ENCODE results near the gene LRP11. TPM values are rescaled to one million over a fixed set of nuclear protein-coding genes. Genes with fewer than 3 reads are reported as not detected.
"Not testable (repeated sequence)": the region's sequence is repeated elsewhere in the genome, so short reads cannot be mapped to it uniquely, and the experiment has no call there.

LRP11 gene
- polyA plus RNA-seq, 4 donors = 2.2 to 32.1 (median 19.7) TPM; not detected in 1

DNA sequence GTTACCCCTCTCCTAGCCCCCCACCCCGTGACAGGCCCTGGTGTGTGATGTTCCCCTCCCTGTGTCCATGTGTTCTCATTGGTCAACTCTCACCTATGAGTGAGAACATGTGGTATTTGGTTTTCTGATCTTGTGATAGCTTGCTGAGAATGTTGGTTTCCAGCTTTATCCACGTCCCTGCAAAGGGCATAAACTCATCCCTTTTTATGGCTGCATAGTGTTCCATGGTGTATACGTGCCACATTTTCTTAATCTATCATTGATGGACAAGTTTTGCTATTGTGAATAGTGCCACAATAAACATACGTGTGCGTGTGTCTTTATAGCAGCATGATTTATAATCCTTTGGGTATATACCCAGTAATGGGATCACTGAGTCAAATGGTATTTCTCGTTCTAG lies 27.7 kb upstream of the LRP11 start:
- FAIRE-seq; H3K4me3 ChIP-seq (ENCODE audit: low read depth in 1 of 3, low read length in 3 of 3); H3K9me3 ChIP-seq (ENCODE audit: control insufficient read depth in 2 of 2, insufficient read depth in 1 of 2, low read depth in 1 of 2, low read length in 1 of 2); DNase-seq; H3K27ac ChIP-seq (ENCODE audit: low read depth in 1 of 3, low read length in 2 of 3); H3K27me3 ChIP-seq (ENCODE audit: control insufficient read depth in 3 of 3, insufficient read depth in 3 of 3, low read length in 3 of 3); H3K36me3 ChIP-seq (ENCODE audit: control insufficient read depth in 3 of 3, insufficient read depth in 2 of 3, low read depth in 1 of 3, low read length in 3 of 3): not testable (repeated sequence)
- 78 to 91% (median 81%) methylated on average over 6 of the region's 6 CpGs for WGBS, 3 donors
- peaks cover 0 to 31% (median 6%) of the 10 kb centered on the region in 3 donors for H3K4me1 ChIP-seq (ENCODE audit: control insufficient read depth in 3 of 3, insufficient read depth in 2 of 3, low read depth in 1 of 3, low read length in 2 of 3)

DNA sequence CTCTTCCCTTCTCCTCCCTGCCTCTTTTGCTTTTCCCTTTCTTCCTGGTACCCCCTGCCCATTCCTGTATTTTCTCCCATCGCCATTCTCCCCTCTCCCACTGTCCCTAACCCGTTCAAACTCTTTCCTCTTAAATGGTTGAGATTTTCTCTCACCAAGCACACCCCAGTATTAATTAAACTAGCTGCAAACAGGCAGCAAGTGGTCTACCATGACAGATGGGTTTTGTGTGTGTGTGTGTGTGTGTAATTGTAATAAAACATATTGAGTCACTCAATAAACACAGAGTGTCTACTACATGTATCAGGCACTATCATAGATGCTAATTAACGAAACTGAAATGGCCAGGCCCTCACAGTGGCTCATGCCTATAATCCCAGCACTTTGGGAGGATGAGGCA lies 27.1 kb upstream of the LRP11 start:
- no peak overlapping the region for H3K27ac ChIP-seq (ENCODE audit: low read depth in 1 of 3, low read length in 2 of 3)

GRCh38 chr6:149890629-149891045 lies 26.5 kb upstream of the LRP11 start:
- no peak for FAIRE-seq
- 65 to 77% (median 73%) methylated on average over 6 of the region's 6 CpGs for WGBS, 3 donors
- no peaks in the 10 kb centered on the region for H3K27me3 ChIP-seq (ENCODE audit: control insufficient read depth in 3 of 3, insufficient read depth in 3 of 3, low read length in 3 of 3)
- peaks cover 0 to 29% (median 4%) of the 10 kb centered on the region in 3 donors for H3K4me1 ChIP-seq (ENCODE audit: control insufficient read depth in 3 of 3, insufficient read depth in 2 of 3, low read depth in 1 of 3, low read length in 2 of 3)
- DNase-seq = no peak
- no peaks in the 10 kb centered on the region for H3K9me3 ChIP-seq (ENCODE audit: control insufficient read depth in 2 of 2, insufficient read depth in 1 of 2, low read depth in 1 of 2, low read length in 1 of 2)
- no peaks in the 10 kb centered on the region for H3K36me3 ChIP-seq (ENCODE audit: control insufficient read depth in 3 of 3, insufficient read depth in 2 of 3, low read depth in 1 of 3, low read length in 3 of 3)
- no peak overlapping the region for H3K27ac ChIP-seq (ENCODE audit: low read depth in 1 of 3, low read length in 2 of 3)
- H3K4me3 ChIP-seq (ENCODE audit: low read depth in 1 of 3, low read length in 3 of 3) = no peak overlapping the region

More for the DNA sequence above, 27.1 kb upstream of the LRP11 start:
- Histone ChIP-seq H3K4me1 (ENCODE audit: control insufficient read depth in 3 of 3, insufficient read depth in 2 of 3, low read depth in 1 of 3, low read length in 2 of 3) (peaks cover 0 to 31% (median 6%) of the 10 kb centered on the region in 3 donors), H3K4me3 (ENCODE audit: low read depth in 1 of 3, low read length in 3 of 3) (no peak overlapping the region), H3K36me3 (ENCODE audit: control insufficient read depth in 3 of 3, insufficient read depth in 2 of 3, low read depth in 1 of 3, low read length in 3 of 3) (no peaks in the 10 kb centered on the region), H3K9me3 (ENCODE audit: control insufficient read depth in 2 of 2, insufficient read depth in 1 of 2, low read depth in 1 of 2, low read length in 1 of 2) (no peaks in the 10 kb centered on the region), H3K27me3 (ENCODE audit: control insufficient read depth in 3 of 3, insufficient read depth in 3 of 3, low read length in 3 of 3) (no peaks in the 10 kb centered on the region)
- 76 to 82% (median 78%) methylated on average over 3 of the region's 3 CpGs for WGBS, 3 donors
- FAIRE-seq (no peak), DNase-seq (no peak)

- no peak overlapping the region for H3K27ac ChIP-seq (ENCODE audit: low read depth in 1 of 3, low read length in 2 of 3)
Measured at GRCh38 chr6:149889326-149889725, 25.2 kb upstream of the LRP11 start.

DNA sequence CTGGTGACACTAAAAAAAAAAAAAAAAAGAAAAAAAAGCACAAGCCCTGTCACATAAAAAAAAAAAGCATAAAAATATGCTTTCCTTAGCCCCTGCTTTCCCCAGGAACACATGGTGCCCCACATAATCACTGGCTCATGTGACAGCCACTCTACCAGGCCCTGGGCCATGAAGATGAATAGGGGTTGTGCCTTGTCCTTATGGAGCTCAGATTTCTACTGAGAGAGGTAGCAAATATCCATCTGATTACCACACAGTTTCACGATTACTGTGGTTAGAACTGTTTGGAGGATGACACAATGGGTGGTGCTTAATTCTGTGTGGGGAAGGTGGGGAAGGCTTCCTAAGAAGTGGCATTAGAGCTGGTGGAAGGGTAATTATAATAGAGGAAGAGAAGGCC lies 24.5 kb upstream of the LRP11 start:
- Histone ChIP-seq H3K4me1 (ENCODE audit: control insufficient read depth in 3 of 3, insufficient read depth in 2 of 3, low read depth in 1 of 3, low read length in 2 of 3) (peaks cover 0 to 22% (median 0%) of the 10 kb centered on the region in 3 donors), H3K4me3 (ENCODE audit: low read depth in 1 of 3, low read length in 3 of 3) (no peak overlapping the region), H3K27me3 (ENCODE audit: control insufficient read depth in 3 of 3, insufficient read depth in 3 of 3, low read length in 3 of 3) (no peaks in the 10 kb centered on the region), H3K9me3 (ENCODE audit: control insufficient read depth in 2 of 2, insufficient read depth in 1 of 2, low read depth in 1 of 2, low read length in 1 of 2) (no peaks in the 10 kb centered on the region), H3K27ac (ENCODE audit: low read depth in 1 of 3, low read length in 2 of 3) (peak overlapping the region in 1 of 3 donors; percentile 69), H3K36me3 (ENCODE audit: control insufficient read depth in 3 of 3, insufficient read depth in 2 of 3, low read depth in 1 of 3, low read length in 3 of 3) (no peaks in the 10 kb centered on the region)
- DNase-seq = no peak
- WGBS, 3 donors = 49 to 68% (median 53%) methylated on average over 1 of the region's 1 CpG
- no peak for FAIRE-seq

More at GRCh38 chr6:149889326-149889725, 25.2 kb upstream of the LRP11 start:
- Histone ChIP-seq H3K4me3 (ENCODE audit: low read depth in 1 of 3, low read length in 3 of 3) (no peak overlapping the region), H3K27me3 (ENCODE audit: control insufficient read depth in 3 of 3, insufficient read depth in 3 of 3, low read length in 3 of 3) (no peaks in the 10 kb centered on the region), H3K4me1 (ENCODE audit: control insufficient read depth in 3 of 3, insufficient read depth in 2 of 3, low read depth in 1 of 3, low read length in 2 of 3) (peaks cover 0 to 22% (median 0%) of the 10 kb centered on the region in 3 donors), H3K9me3 (ENCODE audit: control insufficient read depth in 2 of 2, insufficient read depth in 1 of 2, low read depth in 1 of 2, low read length in 1 of 2) (no peaks in the 10 kb centered on the region), H3K36me3 (ENCODE audit: control insufficient read depth in 3 of 3, insufficient read depth in 2 of 3, low read depth in 1 of 3, low read length in 3 of 3) (no peaks in the 10 kb centered on the region)
- DNase-seq = no peak
- WGBS, 3 donors = 78 to 84% (median 82%) methylated on average over 7 of the region's 7 CpGs
- FAIRE-seq = no peak

GRCh38 chr6:149888093-149888492 lies 23.9 kb upstream of the LRP11 start:
- 39 to 65% (median 44%) methylated on average over 9 of the region's 9 CpGs for WGBS, 3 donors
- Histone ChIP-seq H3K9me3 (ENCODE audit: control insufficient read depth in 2 of 2, insufficient read depth in 1 of 2, low read depth in 1 of 2, low read length in 1 of 2) (no peaks in the 10 kb centered on the region), H3K4me3 (ENCODE audit: low read depth in 1 of 3, low read length in 3 of 3) (no peak overlapping the region), H3K27ac (ENCODE audit: low read depth in 1 of 3, low read length in 2 of 3) (peak overlapping the region in 1 of 3 donors; percentile 69), H3K4me1 (ENCODE audit: control insufficient read depth in 3 of 3, insufficient read depth in 2 of 3, low read depth in 1 of 3, low read length in 2 of 3) (peaks cover 0 to 22% (median 0%) of the 10 kb centered on the region in 3 donors), H3K36me3 (ENCODE audit: control insufficient read depth in 3 of 3, insufficient read depth in 2 of 3, low read depth in 1 of 3, low read length in 3 of 3) (no peaks in the 10 kb centered on the region), H3K27me3 (ENCODE audit: control insufficient read depth in 3 of 3, insufficient read depth in 3 of 3, low read length in 3 of 3) (no peaks in the 10 kb centered on the region)
- DNase-seq (peak; percentile 59 to 86), FAIRE-seq (no peak)

DNA sequence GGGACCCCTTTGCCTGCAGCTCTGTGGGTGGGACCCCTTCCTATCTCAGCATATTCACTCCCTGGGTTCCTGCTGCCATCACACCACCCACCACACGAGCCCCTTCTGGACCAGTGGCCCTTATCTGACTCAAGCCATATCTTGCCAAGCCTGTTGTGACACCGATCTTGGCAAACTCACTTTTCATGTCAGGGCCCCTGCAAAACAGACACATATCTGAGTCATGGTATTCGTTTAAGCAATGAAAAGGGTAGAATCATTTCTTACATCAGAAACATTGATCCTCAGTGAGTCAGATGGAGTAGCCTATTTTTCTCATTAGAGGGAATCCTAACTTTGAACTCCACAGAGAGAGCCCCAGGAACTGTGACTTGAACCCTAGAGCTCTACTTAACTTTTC lies 23.2 kb upstream of the LRP11 start:
- H3K27me3 ChIP-seq (ENCODE audit: control insufficient read depth in 3 of 3, insufficient read depth in 3 of 3, low read length in 3 of 3) = no peaks in the 10 kb centered on the region
- H3K9me3 ChIP-seq (ENCODE audit: control insufficient read depth in 2 of 2, insufficient read depth in 1 of 2, low read depth in 1 of 2, low read length in 1 of 2) = no peaks in the 10 kb centered on the region
- FAIRE-seq (no peak), DNase-seq (no peak)
- peak overlapping the region in 1 of 3 donors; percentile 69 for H3K27ac ChIP-seq (ENCODE audit: low read depth in 1 of 3, low read length in 2 of 3)
- H3K4me3 ChIP-seq (ENCODE audit: low read depth in 1 of 3, low read length in 3 of 3) = no peak overlapping the region
- 43 to 65% (median 46%) methylated on average over 3 of the region's 3 CpGs for WGBS, 3 donors
- H3K36me3 ChIP-seq (ENCODE audit: control insufficient read depth in 3 of 3, insufficient read depth in 2 of 3, low read depth in 1 of 3, low read length in 3 of 3) = no peaks in the 10 kb centered on the region
- peaks cover 0 to 22% (median 0%) of the 10 kb centered on the region in 3 donors for H3K4me1 ChIP-seq (ENCODE audit: control insufficient read depth in 3 of 3, insufficient read depth in 2 of 3, low read depth in 1 of 3, low read length in 2 of 3)

- no peaks in the 10 kb centered on the region for H3K36me3 ChIP-seq (ENCODE audit: control insufficient read depth in 3 of 3, insufficient read depth in 2 of 3, low read depth in 1 of 3, low read length in 3 of 3)
- DNase-seq (no peak), FAIRE-seq (no peak)
- H3K4me3 ChIP-seq (ENCODE audit: low read depth in 1 of 3, low read length in 3 of 3) = no peak overlapping the region
- peaks cover 0 to 22% (median 0%) of the 10 kb centered on the region in 3 donors for H3K4me1 ChIP-seq (ENCODE audit: control insufficient read depth in 3 of 3, insufficient read depth in 2 of 3, low read depth in 1 of 3, low read length in 2 of 3)
- no peaks in the 10 kb centered on the region for H3K27me3 ChIP-seq (ENCODE audit: control insufficient read depth in 3 of 3, insufficient read depth in 3 of 3, low read length in 3 of 3)
- no peaks in the 10 kb centered on the region for H3K9me3 ChIP-seq (ENCODE audit: control insufficient read depth in 2 of 2, insufficient read depth in 1 of 2, low read depth in 1 of 2, low read length in 1 of 2)
- 81 to 82% (median 82%) methylated on average over 3 of the region's 3 CpGs for WGBS, 3 donors
- H3K27ac ChIP-seq (ENCODE audit: low read depth in 1 of 3, low read length in 2 of 3) = no peak overlapping the region
Measured at GRCh38 chr6:149885888-149886287, 21.7 kb upstream of the LRP11 start.

- H3K27me3 ChIP-seq (ENCODE audit: control insufficient read depth in 3 of 3, insufficient read depth in 3 of 3, low read length in 3 of 3) = no peaks in the 10 kb centered on the region
- no peak for FAIRE-seq
- peaks cover 0 to 22% (median 0%) of the 10 kb centered on the region in 3 donors for H3K4me1 ChIP-seq (ENCODE audit: control insufficient read depth in 3 of 3, insufficient read depth in 2 of 3, low read depth in 1 of 3, low read length in 2 of 3)
- no peak for DNase-seq
- no peak overlapping the region for H3K27ac ChIP-seq (ENCODE audit: low read depth in 1 of 3, low read length in 2 of 3)
- no peaks in the 10 kb centered on the region for H3K36me3 ChIP-seq (ENCODE audit: control insufficient read depth in 3 of 3, insufficient read depth in 2 of 3, low read depth in 1 of 3, low read length in 3 of 3)
- WGBS, 3 donors = 57 to 75% (median 69%) methylated on average over 7 of the region's 7 CpGs
- H3K9me3 ChIP-seq (ENCODE audit: control insufficient read depth in 2 of 2, insufficient read depth in 1 of 2, low read depth in 1 of 2, low read length in 1 of 2) = no peaks in the 10 kb centered on the region
- no peak overlapping the region for H3K4me3 ChIP-seq (ENCODE audit: low read depth in 1 of 3, low read length in 3 of 3)
Measured at GRCh38 chr6:149884617-149885016, 20.5 kb upstream of the LRP11 start.

Data from small intestine (tissue), 7 donors.